ENCODE results near the gene HNF1A.

HNF1A gene

GRCh38 chr12:121018860-121019617 lies 40.7 kb downstream of the HNF1A start:
- Histone ChIP-seq H3K4me3 (ENCODE audit: low read length) (no peak overlapping the region), H3K36me3 (replicated peaks; ENCODE audit: low read depth, low read length) (no peaks in the 10 kb centered on the region), H3K4me2 (ENCODE audit: low read length) (no peak overlapping the region), H4K20me1 (ENCODE audit: insufficient read depth, low read length) (no peaks in the 10 kb centered on the region), H2AFZ (ENCODE audit: low read depth, low read length) (no peak overlapping the region), H3K9me3 (ENCODE audit: insufficient read depth, low read length) (no peaks in the 10 kb centered on the region), H3K27me3 (ENCODE audit: low read depth, low read length) (no peaks in the 10 kb centered on the region), H3K4me1 (ENCODE audit: low read length) (peaks cover 8% of the 10 kb centered on the region), H3K9ac (ENCODE audit: low read length) (no peak overlapping the region), H3K79me2 (ENCODE audit: low read length) (peaks cover 17% of the 10 kb centered on the region), H3K27ac (ENCODE audit: low read length) (no peak overlapping the region)
- TF ChIP-seq EZH2phosphoT487 (IDR thresholded peaks at IDR 0.05; ENCODE audit: low read depth) (no peak), CTCF (IDR thresholded peaks at IDR 0.05; ENCODE audit: low read depth, low read length) (no peak)

- Histone ChIP-seq H3K27me3 (ENCODE audit: low read depth, low read length) (no peaks in the 10 kb centered on the region), H2AFZ (ENCODE audit: low read depth, low read length) (no peak overlapping the region), H3K4me1 (ENCODE audit: low read length) (no peaks in the 10 kb centered on the region), H3K27ac (ENCODE audit: low read length) (no peak overlapping the region), H3K9ac (ENCODE audit: low read length) (no peak overlapping the region), H3K4me2 (ENCODE audit: low read length) (no peak overlapping the region), H3K36me3 (replicated peaks; ENCODE audit: low read depth, low read length) (no peaks in the 10 kb centered on the region), H4K20me1 (ENCODE audit: insufficient read depth, low read length) (no peaks in the 10 kb centered on the region), H3K4me3 (ENCODE audit: low read length) (no peak overlapping the region), H3K79me2 (ENCODE audit: low read length) (no peaks in the 10 kb centered on the region), H3K9me3 (ENCODE audit: insufficient read depth, low read length) (no peaks in the 10 kb centered on the region)
- no peak for TF ChIP-seq EZH2phosphoT487 (IDR thresholded peaks at IDR 0.05; ENCODE audit: low read depth)
- TF ChIP-seq CTCF (IDR thresholded peaks at IDR 0.05; ENCODE audit: low read depth, low read length) = no peak
Observed at GRCh38 chr12:121021754-121022153, 43.4 kb downstream of the HNF1A start.

- Histone ChIP-seq H3K79me2 (ENCODE audit: low read length) (no peaks in the 10 kb centered on the region), H4K20me1 (ENCODE audit: insufficient read depth, low read length) (no peaks in the 10 kb centered on the region), H3K4me3 (ENCODE audit: low read length) (no peak overlapping the region), H3K4me2 (ENCODE audit: low read length) (no peak overlapping the region), H2AFZ (ENCODE audit: low read depth, low read length) (no peak overlapping the region), H3K36me3 (replicated peaks; ENCODE audit: low read depth, low read length) (no peaks in the 10 kb centered on the region), H3K27ac (ENCODE audit: low read length) (no peak overlapping the region), H3K9me3 (ENCODE audit: insufficient read depth, low read length) (no peaks in the 10 kb centered on the region), H3K9ac (ENCODE audit: low read length) (no peak overlapping the region), H3K4me1 (ENCODE audit: low read length) (no peaks in the 10 kb centered on the region), H3K27me3 (ENCODE audit: low read depth, low read length) (no peaks in the 10 kb centered on the region)
- TF ChIP-seq EZH2phosphoT487 (IDR thresholded peaks at IDR 0.05; ENCODE audit: low read depth) (no peak), CTCF (IDR thresholded peaks at IDR 0.05; ENCODE audit: low read depth, low read length) (no peak)
Observed at GRCh38 chr12:121022713-121023112, 44.4 kb downstream of the HNF1A start.

- no peaks in the 10 kb centered on the region for H3K9me3 ChIP-seq (ENCODE audit: insufficient read depth, low read length)
- H3K4me3 ChIP-seq (ENCODE audit: low read length) = no peak overlapping the region
- H3K36me3 ChIP-seq (replicated peaks; ENCODE audit: low read depth, low read length) = no peaks in the 10 kb centered on the region
- no peaks in the 10 kb centered on the region for H3K79me2 ChIP-seq (ENCODE audit: low read length)
- H3K27ac ChIP-seq (ENCODE audit: low read length) = no peak overlapping the region
- H3K27me3 ChIP-seq (ENCODE audit: low read depth, low read length) = no peaks in the 10 kb centered on the region
- H4K20me1 ChIP-seq (ENCODE audit: insufficient read depth, low read length) = no peaks in the 10 kb centered on the region
- H2AFZ ChIP-seq (ENCODE audit: low read depth, low read length) = no peak overlapping the region
- no peaks in the 10 kb centered on the region for H3K4me1 ChIP-seq (ENCODE audit: low read length)
- no peak overlapping the region for H3K9ac ChIP-seq (ENCODE audit: low read length)
- H3K4me2 ChIP-seq (ENCODE audit: low read length) = no peak overlapping the region
- no peak for TF ChIP-seq CTCF (IDR thresholded peaks at IDR 0.05; ENCODE audit: low read depth, low read length)
- no peak for TF ChIP-seq EZH2phosphoT487 (IDR thresholded peaks at IDR 0.05; ENCODE audit: low read depth)
Observed at GRCh38 chr12:121023799-121024198, 45.5 kb downstream of the HNF1A start.

All from OCI-LY3 (cell line).